ENCODE results near the gene FHL1. TPM values are rescaled to one million over a fixed set of nuclear protein-coding genes. Genes with fewer than 3 reads are reported as not detected.
"Not testable (repeated sequence)": the region's sequence is repeated elsewhere in the genome, so short reads cannot be mapped to it uniquely, and the experiment has no call there.

FHL1 gene
- total RNA-seq, 1 donor from 2014 or later = 70.1 TPM

DNA sequence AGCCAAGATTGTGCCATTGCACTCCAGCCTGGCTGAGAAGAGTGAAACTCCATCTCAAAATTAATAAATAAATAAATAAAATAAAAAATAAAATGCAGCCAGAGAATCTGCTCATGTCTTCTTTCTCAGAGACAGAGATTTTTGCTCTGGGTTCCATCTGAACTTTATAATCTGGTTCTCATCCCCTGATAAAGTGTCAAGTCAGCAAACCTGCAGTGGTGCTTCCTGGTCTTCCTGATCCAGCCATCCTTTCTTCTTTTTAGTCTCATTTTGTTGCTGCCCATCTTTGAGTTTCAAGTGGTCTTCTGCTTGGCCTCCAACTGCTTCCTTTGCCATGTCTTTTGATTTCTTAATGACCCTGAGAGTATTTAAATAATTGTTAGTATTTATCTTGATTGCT is 79.7 kb downstream of the FHL1 start:
- Mint-ChIP-seq H3K9me3 (no peaks in the 10 kb centered on the region), H3K4me1 (no peaks in the 10 kb centered on the region), H3K27me3 (ENCODE audit: low read depth) (no peaks in the 10 kb centered on the region), H3K4me3 (no peak overlapping the region), H3K27ac (ENCODE audit: unreplicated experiment) (no peak overlapping the region), H3K36me3 (ENCODE audit: low read depth) (peaks cover 3% of the 10 kb centered on the region)
- TF ChIP-seq CTCF (conservative IDR thresholded peaks at IDR 0.05) = no peak
- no peak for DNase-seq (ENCODE audit: low read depth, low spot score)

- Mint-ChIP-seq H3K36me3 (ENCODE audit: low read depth) (peaks cover 3% of the 10 kb centered on the region), H3K27me3 (ENCODE audit: low read depth) (no peaks in the 10 kb centered on the region), H3K4me3 (no peak overlapping the region), H3K27ac (ENCODE audit: unreplicated experiment) (no peak overlapping the region), H3K4me1 (no peaks in the 10 kb centered on the region), H3K9me3 (no peaks in the 10 kb centered on the region)
- DNase-seq (ENCODE audit: low read depth, low spot score) = no peak
- TF ChIP-seq CTCF (conservative IDR thresholded peaks at IDR 0.05) = no peak
These were observed 80.9 kb downstream of the FHL1 start for GRCh38 chrX:136227948-136228838.

- no peaks in the 10 kb centered on the region for H3K9me3 Mint-ChIP-seq
- TF ChIP-seq CTCF (conservative IDR thresholded peaks at IDR 0.05) = no peak
- no peak overlapping the region for H3K27ac Mint-ChIP-seq (ENCODE audit: unreplicated experiment)
- DNase-seq (ENCODE audit: low read depth, low spot score) = no peak
- no peak overlapping the region for H3K4me3 Mint-ChIP-seq
- peaks cover 3% of the 10 kb centered on the region for H3K36me3 Mint-ChIP-seq (ENCODE audit: low read depth)
- H3K27me3 Mint-ChIP-seq (ENCODE audit: low read depth) = no peaks in the 10 kb centered on the region
- no peaks in the 10 kb centered on the region for H3K4me1 Mint-ChIP-seq
These were observed 81.5 kb downstream of the FHL1 start for GRCh38 chrX:136228839-136229207.

DNA sequence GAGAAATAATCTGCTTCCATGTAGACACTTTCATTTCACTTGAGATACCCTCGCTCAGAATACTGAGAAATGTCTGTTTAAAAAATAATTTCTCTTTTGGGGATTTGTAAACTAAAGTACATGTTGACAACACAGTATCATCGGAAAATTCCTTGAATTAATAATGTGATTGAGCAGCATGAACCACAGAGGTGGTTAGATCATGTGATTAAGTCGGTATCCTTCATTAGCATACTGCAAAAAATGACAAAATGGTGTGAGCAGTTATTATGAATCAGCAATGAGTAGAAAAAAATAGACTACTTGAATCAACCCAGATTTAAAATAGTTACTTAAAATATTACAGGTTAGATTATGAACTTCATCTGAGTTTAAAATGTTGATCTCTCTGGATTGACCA is 89.7 kb downstream of the FHL1 start:
- no peak overlapping the region for H3K4me3 Mint-ChIP-seq
- no peak overlapping the region for H3K27ac Mint-ChIP-seq (ENCODE audit: unreplicated experiment)
- no peaks in the 10 kb centered on the region for H3K4me1 Mint-ChIP-seq
- peaks cover 2% of the 10 kb centered on the region for H3K9me3 Mint-ChIP-seq
- no peaks in the 10 kb centered on the region for H3K27me3 Mint-ChIP-seq (ENCODE audit: low read depth)
- peaks cover 10% of the 10 kb centered on the region for H3K36me3 Mint-ChIP-seq (ENCODE audit: low read depth)
- no peak for TF ChIP-seq CTCF (conservative IDR thresholded peaks at IDR 0.05)
- DNase-seq (ENCODE audit: low read depth, low spot score) = no peak

DNA sequence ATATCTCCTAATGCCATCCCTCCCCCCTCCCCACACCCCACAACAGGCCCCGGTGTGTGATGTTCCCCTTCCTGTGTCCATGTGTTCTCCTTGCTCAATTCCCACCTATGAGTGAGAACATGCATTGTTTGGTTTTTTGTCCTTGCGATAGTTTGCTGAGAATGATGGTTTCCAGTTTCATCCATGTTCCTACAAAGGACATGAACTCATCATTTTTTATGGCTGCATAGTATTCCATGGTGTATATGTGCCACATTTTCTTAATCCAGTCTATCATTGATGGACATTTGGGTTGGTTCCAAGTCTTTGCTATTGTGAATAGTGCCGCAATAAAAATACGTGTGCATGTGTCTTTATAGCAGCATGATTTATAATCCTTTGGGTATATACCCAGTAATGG is 90.5 kb downstream of the FHL1 start:
- H3K4me3 Mint-ChIP-seq; H3K27me3 Mint-ChIP-seq (ENCODE audit: low read depth); DNase-seq (ENCODE audit: low read depth, low spot score); H3K4me1 Mint-ChIP-seq; H3K9me3 Mint-ChIP-seq; H3K27ac Mint-ChIP-seq (ENCODE audit: unreplicated experiment): not testable (repeated sequence)
- H3K36me3 Mint-ChIP-seq (ENCODE audit: low read depth) = peaks cover 13% of the 10 kb centered on the region

- peaks cover 10% of the 10 kb centered on the region for H3K4me1 Mint-ChIP-seq
- no peak for DNase-seq (ENCODE audit: low read depth, low spot score)
- TF ChIP-seq CTCF (conservative IDR thresholded peaks at IDR 0.05) = no peak
- H3K27me3 Mint-ChIP-seq (ENCODE audit: low read depth) = no peaks in the 10 kb centered on the region
- H3K4me3 Mint-ChIP-seq = no peak overlapping the region
- H3K27ac Mint-ChIP-seq (ENCODE audit: unreplicated experiment) = no peak overlapping the region
- no peaks in the 10 kb centered on the region for H3K9me3 Mint-ChIP-seq
- H3K36me3 Mint-ChIP-seq (ENCODE audit: low read depth) = peaks cover 9% of the 10 kb centered on the region
These were observed 98.9 kb downstream of the FHL1 start for GRCh38 chrX:136246201-136246600.

Data from neural crest cell (in vitro differentiated cells).